Hematopoietic multipotent progenitor cell treated with erythropoietin and hydrocortisone succinate and interleukin-3 and kit ligand, for 15 days (in vitro differentiated cells): ENCODE data around the gene CCDC102A.
"Not testable (repeated sequence)": the region's sequence is repeated elsewhere in the genome, so short reads cannot be mapped to it uniquely, and the experiment has no call there.

Experiments used
- DNase-seq: peaks from one replicate; pipeline ENCODE4 v3.0.0-alpha.2; 2015; ENCODE audit warnings: low spot score

CCDC102A gene

DNA sequence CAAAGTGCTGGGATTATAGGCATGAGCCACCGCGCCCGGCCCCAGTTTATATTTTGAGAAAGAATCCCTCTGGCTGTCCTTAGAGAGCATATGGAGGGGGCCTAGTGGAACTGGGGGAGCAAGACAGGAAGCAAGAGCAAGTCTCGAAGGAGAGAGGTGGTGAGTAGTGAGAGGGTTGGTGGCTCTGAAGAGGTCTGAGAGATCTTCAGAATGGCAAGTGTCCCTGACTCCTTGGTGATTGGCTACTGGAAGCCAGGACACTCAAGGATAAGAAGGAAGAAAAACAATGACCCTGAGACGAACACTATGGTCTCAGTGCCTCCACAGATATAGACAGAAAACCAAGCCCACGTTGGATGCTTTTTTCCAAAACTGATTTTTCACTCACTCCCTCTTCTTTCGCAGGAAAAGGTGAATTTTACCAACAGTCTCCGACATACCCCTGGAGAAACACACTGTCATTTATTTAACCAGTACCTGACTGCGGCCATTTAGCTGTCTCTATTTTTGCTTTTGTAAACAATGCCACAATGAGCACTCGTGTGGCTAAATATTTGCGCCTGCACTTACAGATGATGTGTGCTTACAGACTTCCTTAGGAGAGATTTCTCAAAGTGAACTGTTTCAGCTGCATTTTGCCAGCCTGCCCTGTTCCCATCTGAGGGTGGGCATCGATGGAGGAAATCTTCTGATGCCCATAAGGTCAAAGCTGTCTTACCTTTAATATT lies 34.2 kb downstream of the CCDC102A start:
- DNase-seq, result no peak

DNA sequence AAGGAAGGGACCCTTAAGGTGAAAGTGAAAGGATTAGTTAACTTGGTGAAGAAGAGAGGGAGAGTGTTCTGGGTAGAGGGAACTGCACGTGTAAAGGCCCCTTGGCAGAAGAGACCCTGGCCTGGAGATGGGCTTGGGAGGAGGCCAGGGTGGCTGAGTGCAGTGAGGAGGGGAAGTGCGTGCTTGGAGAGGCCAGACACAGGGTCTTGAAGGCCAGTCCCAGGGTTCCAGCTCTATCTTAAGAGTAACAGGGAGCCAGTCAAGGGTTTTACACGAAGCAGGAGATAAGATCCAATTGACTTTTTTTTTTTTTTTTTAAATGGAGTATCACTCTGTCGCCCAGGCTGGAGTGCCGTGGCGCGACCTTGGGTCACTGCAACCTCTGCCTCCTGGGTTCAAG lies 34.9 kb downstream of the CCDC102A start:
- DNase-seq, result no peak

DNA sequence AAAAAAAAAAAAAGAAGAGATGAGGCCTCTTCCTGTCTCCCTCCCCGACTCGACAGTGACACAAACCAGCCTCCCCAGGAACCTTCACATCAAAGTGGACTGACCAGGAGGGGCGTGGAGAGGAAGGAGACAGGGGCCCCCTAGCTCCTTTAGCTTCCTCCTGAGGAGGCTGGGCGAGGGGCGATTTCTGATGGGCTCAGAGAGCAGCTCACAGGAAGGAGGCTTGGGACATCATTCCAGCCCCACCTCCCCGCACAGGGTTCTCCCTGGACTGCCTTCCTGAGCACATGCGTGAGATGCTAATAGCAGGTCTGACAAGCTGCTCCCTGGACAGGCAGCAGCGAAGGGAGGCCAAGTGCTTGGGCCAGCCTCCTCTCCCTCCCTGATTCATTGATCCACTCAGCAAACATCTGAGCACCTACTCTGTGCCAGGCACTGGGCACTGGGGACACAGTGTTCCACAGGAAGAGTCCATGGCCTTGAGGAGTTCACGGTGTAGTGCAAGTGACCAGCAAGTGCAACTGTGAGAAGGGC lies 35.7 kb downstream of the CCDC102A start:
- no peak for DNase-seq

DNA sequence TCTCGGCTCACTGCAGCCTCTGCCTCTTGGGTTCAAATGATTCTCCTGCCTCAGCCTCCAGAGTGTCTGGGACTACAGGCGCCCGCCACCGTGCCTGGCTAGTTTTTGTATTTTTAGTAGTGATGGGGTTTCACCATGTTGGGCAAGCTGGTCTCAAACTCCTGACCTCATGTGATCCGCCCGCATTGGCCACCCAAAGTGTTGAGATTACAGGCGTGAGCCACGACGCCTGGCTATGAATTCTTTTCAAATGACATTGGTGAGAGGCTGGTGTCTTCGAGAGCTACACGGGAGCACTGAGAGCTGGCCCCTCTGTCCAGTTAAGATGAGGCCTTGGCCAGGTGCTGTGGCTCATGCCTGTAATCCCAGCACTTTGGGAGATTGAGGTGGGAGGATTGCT lies 36.4 kb downstream of the CCDC102A start:
- DNase-seq, result not testable (repeated sequence)

DNA sequence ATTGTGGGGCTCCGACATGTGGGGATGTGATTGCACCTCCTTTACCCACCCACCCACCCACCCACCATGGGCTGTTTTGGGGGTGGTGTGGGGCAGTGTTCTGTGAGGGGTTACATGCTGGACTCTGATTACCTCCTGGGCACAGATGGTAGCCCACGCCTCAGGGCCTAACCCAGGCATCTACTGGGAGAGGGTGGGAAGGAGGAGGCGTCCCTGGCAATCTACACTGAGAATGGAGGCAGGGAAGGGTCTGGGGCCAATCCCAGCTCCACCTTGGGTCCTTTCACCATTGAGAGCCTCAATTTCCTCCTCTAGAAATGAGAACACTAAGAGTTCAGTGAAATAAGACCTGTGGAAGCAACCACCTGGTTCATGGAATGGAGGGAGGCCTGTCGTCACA lies 38.3 kb downstream of the CCDC102A start:
- DNase-seq, result no peak

DNA sequence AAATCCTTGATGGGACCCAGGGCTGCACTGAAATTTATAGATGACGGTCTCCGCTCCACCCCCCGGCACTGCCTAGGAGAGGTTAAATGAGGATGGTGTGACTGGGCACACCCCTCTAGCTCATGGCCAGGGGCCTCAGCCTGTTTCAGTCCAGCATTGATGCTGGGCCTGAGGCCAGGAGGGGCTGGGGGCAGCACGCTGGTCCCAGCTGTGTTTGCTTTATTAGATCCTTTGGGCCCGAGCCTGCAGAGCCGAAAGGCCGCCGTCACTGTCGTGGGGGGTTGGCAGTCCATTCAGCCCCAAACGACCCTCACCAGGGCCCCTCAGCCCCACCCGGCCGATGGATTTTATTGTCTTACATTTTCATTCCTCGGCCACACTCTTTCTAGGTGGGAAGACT lies 39.2 kb downstream of the CCDC102A start:
- no peak for DNase-seq

DNA sequence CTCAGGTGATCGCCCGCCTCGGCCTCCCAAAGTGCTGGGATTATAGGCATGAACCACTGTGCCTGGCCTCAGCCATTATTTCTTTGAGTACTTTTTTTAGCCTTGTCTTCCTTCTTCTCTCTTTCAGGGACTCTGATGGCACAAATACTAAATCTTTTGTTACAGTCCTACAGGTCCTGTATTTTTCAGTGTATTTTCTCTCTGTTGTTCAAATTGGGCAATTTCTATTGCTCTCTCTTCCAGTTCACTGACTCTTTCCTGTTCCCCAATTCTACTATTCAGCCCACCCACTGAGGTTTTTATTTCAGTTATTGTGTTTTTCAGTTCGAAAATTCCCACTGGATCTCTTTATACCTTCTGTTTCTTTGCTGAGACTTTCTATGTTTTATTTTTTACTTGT lies 42.6 kb downstream of the CCDC102A start:
- DNase-seq, result no peak

DNA sequence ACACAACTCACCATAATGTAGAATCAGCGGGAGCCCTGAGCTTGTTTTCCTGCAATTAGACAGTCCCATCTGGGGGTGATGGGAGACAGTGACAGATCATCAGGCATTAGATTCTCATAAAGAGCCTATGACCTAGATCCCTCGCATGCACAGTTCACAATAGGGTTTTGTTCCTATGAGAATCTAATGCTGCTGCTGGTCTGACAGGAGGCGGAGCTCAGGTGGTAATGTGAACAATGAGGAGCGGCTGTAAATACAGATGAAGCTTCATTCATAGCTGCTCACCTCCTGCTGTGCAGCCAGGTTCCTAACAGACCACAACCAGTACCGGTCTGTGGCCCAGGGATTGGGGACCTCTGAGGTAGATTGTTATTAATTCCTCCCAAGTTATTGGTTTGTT lies 47.1 kb downstream of the CCDC102A start:
- no peak for DNase-seq

DNA sequence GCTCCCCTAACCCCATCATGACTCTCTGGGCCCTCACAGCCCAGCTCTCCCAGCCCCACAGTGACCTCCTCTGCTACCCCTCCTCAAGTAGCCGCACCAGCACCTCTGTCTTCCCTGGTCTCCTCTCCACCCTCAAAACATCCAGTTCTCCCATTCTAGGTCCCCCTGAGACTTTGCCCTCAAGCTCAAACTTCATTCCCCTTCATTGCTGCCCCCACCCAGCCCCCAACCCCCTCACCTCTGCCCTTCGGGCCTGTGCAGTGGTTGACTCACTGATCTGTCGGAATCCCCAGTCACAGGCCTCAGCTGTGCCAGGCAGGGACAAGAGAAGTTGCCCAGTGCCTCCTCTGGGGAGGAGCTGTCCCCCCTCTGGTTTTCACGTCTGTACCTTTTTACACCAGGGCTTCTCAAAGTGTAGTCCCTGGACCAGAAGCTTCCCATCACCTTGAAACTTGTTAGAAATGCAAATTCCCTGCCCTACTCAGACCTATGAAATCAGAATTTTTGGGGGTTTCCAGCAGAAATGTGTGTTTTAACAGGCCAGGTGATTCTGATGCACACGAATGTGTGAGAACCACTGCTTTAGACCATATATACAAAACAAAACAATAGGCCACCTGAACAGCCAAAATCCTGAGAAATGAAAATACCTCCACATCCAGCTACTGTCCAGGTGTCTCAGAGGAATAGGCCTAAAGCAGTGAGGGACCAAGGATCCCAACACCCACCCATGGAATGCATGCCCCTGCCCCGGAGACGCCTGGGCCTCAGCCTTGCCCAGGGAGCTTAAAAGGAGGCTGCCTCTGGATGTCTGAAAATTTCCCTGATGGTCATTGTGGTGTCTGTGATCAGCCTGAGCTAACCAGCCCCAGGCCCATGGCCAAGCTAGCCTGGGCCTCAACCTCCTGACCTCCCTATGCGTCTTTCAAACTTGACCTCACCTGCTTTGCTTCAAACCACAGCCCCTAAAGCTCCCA lies 49.2 kb downstream of the CCDC102A start:
- no peak for DNase-seq

DNA sequence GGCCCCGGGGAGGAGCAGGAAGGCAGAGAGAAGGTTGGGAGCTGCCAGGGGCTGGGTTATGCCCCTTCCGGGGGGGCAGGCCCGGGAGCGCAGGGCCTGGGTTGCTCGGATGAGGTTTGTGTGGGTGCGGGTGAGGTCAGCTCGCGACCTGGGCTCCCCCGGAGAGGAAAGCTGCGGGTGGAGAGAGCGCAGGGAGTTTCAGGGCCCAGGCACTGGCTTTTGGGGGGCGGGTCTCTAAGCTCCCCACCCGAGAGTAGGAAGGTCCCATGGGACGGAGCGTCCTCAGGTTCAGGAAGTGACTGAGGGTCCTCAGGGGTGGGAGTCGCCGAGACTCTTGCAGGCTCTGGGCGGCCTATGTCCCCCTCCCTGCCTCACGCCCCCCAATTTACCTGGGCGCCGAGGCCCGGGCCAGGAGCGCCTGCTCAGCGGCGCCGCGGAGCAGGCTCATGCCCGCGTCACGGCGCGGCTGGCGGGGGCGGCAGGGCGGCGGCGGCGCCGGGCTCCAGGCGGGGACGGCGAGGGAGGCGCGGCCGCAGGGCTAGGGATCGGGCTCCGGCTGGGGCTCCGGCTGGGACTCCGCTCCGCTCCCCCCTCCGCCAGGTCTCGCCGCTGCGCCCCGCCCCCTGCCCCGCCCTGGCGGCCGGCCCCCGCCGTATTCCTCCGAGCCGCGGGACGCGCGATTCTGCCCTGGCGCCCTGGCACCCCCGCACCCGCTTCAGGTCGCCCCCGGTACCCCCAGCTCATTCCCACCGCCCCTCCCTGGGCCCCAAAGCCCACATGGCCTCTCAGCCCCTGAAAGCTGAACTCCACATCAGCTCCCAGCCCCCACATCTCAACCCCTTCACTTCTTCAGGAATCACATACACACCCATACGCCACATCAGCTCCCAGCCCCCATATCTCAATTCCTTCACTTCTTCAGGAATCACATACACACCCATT lies 50.2 kb downstream of the CCDC102A start, which contains the start of gene DOK4:
TSS of gene DOK4 (minus strand) at position 578 of the 942 bp plus-strand sequence. CDS start 6,986 bp downstream, outside the sequence.
- peak; percentile 69 for DNase-seq

DNA sequence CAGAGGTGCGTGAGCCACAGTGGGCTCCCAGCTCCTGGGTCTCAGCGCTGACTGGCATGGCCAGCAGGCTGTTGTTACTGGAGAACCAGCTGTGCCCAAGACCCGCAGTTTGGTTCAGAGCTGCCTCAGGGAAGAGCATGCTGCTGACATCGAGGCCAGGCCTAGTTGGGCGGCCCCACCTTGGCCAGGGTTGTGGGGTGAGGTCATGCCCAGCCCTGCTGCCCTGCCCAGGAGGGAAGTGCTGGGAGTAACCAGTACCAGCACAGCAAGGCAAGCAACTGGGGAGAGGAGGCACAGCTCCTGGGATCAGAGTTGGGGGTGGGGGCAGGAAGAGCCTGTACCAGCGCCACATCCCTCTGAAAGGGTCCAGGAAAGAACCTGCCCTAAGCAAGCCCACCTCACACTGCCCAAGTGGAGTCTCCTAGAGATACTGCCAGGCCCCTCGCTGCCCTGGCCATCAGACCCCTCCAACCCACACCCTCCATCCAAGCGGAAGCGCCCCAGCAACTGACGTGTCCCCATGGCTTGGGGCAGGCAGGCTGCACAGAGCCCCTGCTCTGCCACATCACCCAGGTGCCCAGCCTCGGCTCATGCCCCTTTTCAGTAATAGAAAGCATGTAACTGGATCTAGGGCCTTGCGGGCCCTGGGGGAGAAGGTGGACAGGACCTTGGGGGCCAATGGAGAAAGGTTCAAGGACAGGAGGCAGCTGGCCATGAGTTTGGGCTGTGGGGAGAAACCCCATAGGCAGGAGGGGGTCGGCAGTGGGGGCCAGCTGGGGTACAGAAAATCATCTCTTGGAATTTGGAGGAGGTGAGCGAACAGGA lies 51.1 kb downstream of the CCDC102A start:
- no peak for DNase-seq

DNA sequence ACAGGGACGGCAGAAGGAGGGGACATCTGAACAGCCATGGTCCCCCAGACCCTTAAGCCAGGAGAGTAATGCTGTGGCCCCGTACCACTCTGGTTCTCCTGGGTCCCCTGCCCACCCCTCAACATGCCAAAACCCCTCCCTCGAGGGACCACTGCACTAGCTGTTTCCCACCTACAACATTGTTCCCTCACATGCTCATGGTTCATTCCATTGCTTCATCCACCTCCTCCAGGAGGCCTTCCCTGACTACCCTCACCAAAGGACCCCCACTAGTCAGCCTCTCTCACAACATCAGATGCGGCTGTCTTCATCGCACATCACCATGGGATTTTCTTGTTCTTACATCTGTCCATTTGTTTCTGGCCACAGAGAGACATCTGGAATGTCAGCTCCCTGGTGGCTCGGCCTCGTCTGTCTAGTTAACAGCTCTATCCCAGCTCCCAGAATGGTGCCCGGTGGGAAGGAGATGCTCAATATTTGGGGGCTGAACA lies 51.8 kb downstream of the CCDC102A start:
- no peak for DNase-seq

DNA sequence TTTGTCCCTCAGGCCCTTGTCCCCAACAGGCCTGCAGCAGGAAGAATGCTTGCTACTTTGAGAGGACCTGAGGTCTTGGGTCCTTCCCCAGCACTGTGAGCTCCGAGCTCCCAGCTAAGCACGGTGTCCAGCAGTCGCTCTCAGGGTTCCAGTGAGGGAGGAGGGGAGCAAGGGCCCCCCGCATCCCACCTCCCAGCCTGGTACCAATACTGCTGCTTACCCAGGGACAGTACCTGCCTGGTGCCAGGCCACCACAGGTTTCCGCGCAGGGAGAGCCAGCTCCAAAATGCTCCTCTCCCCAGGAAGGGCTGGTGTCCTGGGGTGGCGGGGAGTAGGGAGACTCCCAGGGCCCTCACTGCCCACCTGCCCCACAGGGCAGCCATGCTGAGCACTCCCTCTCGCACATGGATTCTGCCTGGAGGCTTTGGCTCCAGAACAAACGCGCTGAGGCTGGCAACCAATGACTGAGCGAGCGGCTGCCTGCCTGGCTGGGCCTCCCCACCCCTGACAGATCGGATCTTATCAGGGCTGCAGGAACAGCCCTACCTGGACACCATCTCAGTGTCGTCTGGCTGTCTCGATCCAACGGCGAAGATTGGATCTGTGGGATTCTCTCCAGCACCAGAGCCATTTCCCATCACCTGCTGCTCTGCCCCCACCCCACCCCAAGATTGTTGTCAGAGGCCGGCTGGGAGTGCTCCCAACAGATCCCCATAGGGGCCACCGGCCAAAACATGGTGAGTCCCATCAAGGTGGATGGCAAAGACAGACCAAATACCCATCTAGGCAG lies 52.5 kb downstream of the CCDC102A start:
- DNase-seq, result no peak

DNA sequence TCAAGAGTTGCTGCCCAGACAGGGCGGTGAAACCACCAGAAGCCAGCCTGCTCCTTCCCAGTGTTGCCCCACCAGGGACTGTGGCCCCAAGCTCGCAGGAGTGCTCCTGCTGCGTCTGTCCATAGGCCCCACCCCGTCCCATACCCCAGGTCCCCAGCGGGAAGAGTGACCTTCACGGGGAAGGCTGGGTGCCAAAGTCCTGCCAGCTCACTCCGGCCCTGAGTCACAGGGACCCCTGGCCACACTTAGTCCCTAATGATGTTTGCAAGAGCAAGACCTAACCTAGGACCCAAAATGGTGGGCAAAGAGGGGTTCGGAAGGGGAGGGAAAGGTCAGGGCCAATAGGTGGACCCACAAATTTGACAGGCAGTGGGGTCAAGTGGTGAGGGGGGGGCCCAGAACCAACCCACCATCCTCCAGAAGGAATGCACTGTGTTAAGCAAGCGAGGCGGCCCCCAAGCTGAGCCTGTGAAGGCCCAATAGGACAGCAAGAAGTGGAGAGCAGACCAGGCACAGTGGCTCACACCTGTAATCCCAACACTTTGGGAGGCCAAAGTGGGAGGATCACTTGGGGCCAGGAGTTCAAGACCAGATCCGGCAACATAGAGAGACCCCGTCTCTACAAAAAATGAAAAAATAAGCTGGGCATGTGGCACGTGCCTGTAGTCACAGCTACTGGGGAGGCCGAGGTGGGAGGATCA lies 53.4 kb downstream of the CCDC102A start:
- no peak for DNase-seq

DNA sequence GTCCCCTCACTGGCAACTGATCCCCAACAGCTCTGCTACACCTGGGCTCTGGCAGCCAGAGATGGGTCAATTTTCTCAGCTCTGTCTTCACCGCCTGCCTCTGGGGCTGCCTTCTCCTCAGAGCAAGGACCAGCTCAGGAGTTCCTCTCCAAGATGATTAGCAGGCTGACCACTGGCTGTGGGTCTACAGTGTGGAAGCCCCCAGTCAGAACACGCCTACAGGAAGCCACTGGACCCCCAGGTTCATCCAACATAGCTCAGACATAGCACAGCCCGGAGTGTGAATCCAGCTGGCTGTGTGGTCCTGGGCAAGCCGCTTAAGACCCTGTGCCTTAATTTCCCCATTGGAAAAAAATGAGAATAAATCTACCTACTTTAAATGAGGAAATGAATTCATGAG lies 55.0 kb downstream of the CCDC102A start:
- DNase-seq, result no peak

DNA sequence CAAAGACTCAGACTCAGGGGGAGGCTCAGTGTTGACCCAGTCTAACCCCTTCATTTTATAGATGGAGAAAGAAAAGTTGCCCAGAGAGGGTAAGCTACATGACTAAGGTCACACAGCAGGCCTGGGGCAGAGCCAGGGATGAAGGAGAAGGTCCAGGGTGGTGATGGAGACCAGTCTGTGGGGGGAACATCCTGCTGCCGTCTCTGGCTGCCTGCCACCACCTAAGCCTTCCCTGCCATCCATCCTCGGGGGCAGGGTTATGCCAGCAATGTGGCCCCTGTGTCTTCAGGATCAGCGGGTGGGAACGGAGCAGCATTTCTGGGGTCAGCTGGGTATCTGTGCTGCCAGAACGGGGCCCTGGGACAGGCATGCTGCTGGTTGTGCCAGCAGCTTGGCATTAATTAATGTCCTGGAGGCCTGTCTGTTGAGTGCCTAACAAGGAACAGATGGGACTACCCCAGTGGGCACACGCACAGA lies 55.6 kb downstream of the CCDC102A start:
- no peak for DNase-seq

DNA sequence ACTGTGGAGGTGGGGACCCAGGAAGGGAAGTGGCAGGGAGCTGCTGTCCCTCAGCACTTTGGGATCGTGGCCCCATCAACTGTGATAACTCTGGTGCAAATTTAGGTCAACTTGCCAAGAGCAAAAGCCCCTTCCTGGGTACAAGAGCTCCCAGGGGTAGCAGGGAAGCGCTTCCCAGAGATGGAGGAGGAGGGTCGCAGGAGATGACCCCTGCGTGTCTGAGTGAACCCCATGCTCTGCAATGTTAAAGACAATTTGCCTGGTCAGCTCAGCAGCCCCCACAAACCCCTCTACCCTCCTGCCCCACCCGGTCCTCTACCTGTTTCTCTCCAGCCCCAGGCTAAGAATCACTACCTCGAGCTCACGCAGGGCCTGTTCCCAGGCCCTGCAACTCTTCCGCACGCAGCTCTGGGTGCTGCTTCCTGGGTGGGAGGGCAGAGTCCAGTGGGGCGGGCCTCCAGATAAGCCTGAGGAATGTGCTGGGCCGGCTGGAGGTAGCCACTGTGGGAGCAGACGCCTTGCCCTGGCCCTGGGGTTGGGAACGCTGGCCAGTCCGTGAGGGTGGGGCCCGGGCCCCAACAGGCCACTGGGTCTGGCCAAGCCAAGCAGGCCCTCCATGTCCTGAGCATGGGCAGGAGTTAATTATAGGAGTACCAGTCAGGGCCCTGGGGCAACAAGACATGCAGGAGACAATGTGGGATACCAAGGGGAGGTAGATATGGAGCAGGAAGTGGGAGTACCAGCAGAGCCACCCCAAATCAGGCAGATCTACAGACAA lies 56.2 kb downstream of the CCDC102A start:
- DNase-seq, result no peak
